IMR-90 (cell line): ENCODE data around the gene CRACDL.

ENCODE experiments used
- CEBPB ChIP-seq: IDR thresholded peaks from 2 replicates; pipeline ENCODE4 v1.6.1; 2012; ENCODE audit warnings: low read depth, low read length, improper control_type of control experiment
- CTCF ChIP-seq: conservative IDR thresholded peaks from 2 replicates; pipeline ENCODE4 v1.5.1; 2012; ENCODE audit warnings: mild to moderate bottlenecking, low read depth, low read length, improper control_type of control experiment
- MAZ ChIP-seq: IDR thresholded peaks from 2 replicates; pipeline ENCODE4 v1.6.1; 2012; ENCODE audit warnings: low read depth, mild to moderate bottlenecking, low read length, improper control_type of control experiment, moderate library complexity, borderline replicate concordance
- POLR2A ChIP-seq: IDR thresholded peaks from 2 replicates; pipeline ENCODE4 v1.6.1; 2012; ENCODE audit warnings: mild to moderate bottlenecking, low read depth, low read length
- RAD21 ChIP-seq: IDR thresholded peaks from 2 replicates; pipeline ENCODE4 v1.6.1; 2012; ENCODE audit warnings: low read length, improper control_type of control experiment
- RFX5 ChIP-seq: IDR thresholded peaks from 2 replicates; pipeline ENCODE4 v1.8.0; 2012; ENCODE audit warnings: low read depth, mild to moderate bottlenecking, low read length, moderate library complexity

- TF ChIP-seq CTCF (no peak), RFX5 (no peak), CEBPB (no peak), RAD21 (no peak), POLR2A (no peak), MAZ (no peak)
These were observed 106.3 kb downstream of the CRACDL start for GRCh38 chr2:98829581-98830270.
